ENCODE results near the gene SHE. TPM values are rescaled to one million over a fixed set of nuclear protein-coding genes. Genes with fewer than 3 reads are reported as not detected.

The SHE gene
- total RNA-seq, 3 donors from 2014 or later (not counting 1 experiment from before 2014, with no cell fraction given) = 0.10 to 0.14 TPM; not detected in 1

DNA sequence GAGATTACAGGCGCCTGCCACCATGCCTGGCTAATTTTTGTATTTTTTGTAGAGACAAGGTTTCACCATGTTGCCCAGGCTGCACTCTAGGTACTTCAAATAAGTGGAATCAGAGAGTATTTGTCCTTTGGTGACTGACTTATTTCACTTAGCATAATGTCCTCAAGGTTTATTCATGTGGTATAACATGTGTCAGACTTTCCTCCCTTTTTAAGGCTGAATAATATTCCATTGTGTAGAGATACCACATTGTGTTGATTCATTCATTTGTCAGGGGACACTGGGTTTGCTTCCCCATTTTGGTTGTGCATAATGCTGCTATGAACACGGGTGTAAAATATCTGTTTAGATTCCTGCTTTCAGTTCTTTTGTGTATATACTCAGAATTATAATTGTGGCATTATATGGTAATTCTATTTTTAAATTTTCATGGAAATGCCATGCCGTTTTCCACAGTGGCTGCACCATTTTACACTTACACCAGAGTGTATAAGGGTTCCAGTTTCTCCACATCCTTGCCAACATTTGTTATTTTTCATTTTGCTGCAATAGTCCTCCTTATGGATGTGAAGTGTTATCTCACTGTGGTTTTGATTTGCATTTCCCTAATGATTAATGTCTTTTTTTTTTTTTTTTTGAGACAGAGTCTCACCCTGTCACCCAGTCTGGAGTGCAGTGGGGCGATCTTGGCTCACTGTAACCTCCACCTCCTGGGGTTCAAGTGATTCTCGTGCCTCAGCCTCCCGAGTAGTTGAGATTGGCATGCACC, 62.0 kb downstream of the SHE start:
- Histone ChIP-seq H3K27me3 (ENCODE audit: control insufficient read depth, insufficient read depth, low read length) (no peaks in the 10 kb centered on the region), H3K9me3 (ENCODE audit: control insufficient read depth, insufficient read depth, low read length) (no peaks in the 10 kb centered on the region), H3K4me3 (ENCODE audit: low read length) (no peak overlapping the region), H3K4me1 (ENCODE audit: control insufficient read depth, insufficient read depth, low read length) (peaks cover 9% of the 10 kb centered on the region), H3K27ac (ENCODE audit: low read length) (no peak overlapping the region), H3K36me3 (ENCODE audit: control insufficient read depth, insufficient read depth, low read length) (no peaks in the 10 kb centered on the region)
- intact Hi-C loops (cut with micrococcal nuclease) = no loop called here
- Mint-ChIP-seq H3K4me1 (peaks cover 9 to 17% of the 10 kb centered on the region in 2 donors), H3K27me3 (ENCODE audit: low read depth in 2 of 2) (peaks cover 24 to 39% of the 10 kb centered on the region in 2 donors), H3K36me3 (no peaks in the 10 kb centered on the region), H3K9me3 (no peaks in the 10 kb centered on the region), H3K27ac (no peak overlapping the region), H3K4me3 (no peak overlapping the region)
- 84% methylated on average over 6 of the region's 6 CpGs for WGBS (ENCODE audit: insufficient coverage)
- DNase-seq (no peak), ATAC-seq (no peak)
- TF ChIP-seq, protein P1, sequence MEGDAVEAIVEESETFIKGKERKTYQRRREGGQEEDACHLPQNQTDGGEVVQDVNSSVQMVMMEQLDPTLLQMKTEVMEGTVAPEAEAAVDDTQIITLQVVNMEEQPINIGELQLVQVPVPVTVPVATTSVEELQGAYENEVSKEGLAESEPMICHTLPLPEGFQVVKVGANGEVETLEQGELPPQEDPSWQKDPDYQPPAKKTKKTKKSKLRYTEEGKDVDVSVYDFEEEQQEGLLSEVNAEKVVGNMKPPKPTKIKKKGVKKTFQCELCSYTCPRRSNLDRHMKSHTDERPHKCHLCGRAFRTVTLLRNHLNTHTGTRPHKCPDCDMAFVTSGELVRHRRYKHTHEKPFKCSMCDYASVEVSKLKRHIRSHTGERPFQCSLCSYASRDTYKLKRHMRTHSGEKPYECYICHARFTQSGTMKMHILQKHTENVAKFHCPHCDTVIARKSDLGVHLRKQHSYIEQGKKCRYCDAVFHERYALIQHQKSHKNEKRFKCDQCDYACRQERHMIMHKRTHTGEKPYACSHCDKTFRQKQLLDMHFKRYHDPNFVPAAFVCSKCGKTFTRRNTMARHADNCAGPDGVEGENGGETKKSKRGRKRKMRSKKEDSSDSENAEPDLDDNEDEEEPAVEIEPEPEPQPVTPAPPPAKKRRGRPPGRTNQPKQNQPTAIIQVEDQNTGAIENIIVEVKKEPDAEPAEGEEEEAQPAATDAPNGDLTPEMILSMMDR (IDR thresholded peaks at IDR 0.05) = no peak

DNA sequence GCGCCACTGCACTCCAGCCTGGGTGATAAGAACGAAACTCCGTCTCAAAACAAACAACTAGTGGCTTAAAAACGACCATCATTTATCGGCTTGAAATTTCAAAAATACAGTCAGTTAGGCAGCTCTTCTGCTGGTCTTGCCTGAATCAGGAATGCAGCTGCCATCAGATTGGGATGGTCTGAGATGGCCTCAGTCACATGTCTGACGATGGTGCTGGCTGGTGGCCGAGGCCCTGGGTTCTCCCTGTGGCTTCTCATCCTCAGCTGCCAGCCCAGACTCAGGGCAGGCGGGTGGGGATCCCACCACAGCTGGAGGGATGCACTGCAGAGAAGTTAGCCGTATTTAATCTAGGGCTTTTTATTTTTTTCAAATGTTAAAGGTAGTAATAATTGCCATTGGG, 65.8 kb downstream of the SHE start:
- Mint-ChIP-seq H3K27ac (no peak overlapping the region), H3K36me3 (no peaks in the 10 kb centered on the region), H3K9me3 (no peaks in the 10 kb centered on the region), H3K4me1 (peaks cover 10 to 18% of the 10 kb centered on the region in 2 donors), H3K27me3 (ENCODE audit: low read depth in 2 of 2) (peaks cover 10 to 25% of the 10 kb centered on the region in 2 donors), H3K4me3 (no peak overlapping the region)
- intact Hi-C loops (cut with micrococcal nuclease) = no loop called here
- 93% methylated on average over 9 of the region's 9 CpGs for WGBS (ENCODE audit: insufficient coverage)
- no peak overlapping the region for H3K4me3 ChIP-seq (ENCODE audit: low read length)
- DNase-seq (no peak), ATAC-seq (no peak)
- TF ChIP-seq, protein P1 (IDR thresholded peaks at IDR 0.05) = no peak
- peaks cover 20% of the 10 kb centered on the region for H3K4me1 ChIP-seq (ENCODE audit: control insufficient read depth, insufficient read depth, low read length)
- no peaks in the 10 kb centered on the region for H3K9me3 ChIP-seq (ENCODE audit: control insufficient read depth, insufficient read depth, low read length)
- H3K27me3 ChIP-seq (ENCODE audit: control insufficient read depth, insufficient read depth, low read length) = no peaks in the 10 kb centered on the region
- H3K27ac ChIP-seq (ENCODE audit: low read length) = no peak overlapping the region
- no peaks in the 10 kb centered on the region for H3K36me3 ChIP-seq (ENCODE audit: control insufficient read depth, insufficient read depth, low read length)

DNA sequence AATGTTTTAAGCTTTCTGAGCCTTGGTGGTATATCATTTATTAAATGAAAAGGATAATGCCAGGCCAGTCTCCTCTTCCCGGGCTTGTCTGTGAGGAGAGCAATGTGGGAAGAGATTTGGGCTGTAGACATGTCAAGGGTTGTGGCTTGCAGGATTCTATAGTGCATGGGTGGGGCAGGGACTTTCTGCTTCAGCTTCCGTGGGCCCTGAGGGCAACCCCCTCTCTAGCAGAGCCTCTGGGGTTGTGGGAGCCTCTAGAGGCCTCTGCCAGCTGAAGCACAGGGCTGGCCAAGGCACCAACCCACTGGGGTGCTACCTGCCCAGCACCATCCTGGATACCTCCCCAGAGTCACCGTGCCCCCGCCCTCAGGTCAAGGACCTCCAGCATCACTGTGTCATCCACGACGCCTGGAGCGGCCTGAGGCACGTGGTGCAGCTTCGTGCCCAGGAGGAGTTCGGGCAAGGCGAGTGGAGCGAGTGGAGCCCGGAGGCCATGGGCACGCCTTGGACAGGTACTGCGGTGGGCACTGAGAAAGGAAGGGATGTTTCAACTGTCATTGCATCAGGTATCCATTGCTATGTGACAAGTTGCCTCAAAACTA, 66.5 kb downstream of the SHE start:
- TF ChIP-seq, protein P1 (IDR thresholded peaks at IDR 0.05) = no peak
- intact Hi-C loops (cut with micrococcal nuclease) = no loop called here
- no peak overlapping the region for H3K27ac Mint-ChIP-seq
- Histone ChIP-seq H3K9me3 (ENCODE audit: control insufficient read depth, insufficient read depth, low read length) (no peaks in the 10 kb centered on the region), H3K27ac (ENCODE audit: low read length) (no peak overlapping the region), H3K36me3 (ENCODE audit: control insufficient read depth, insufficient read depth, low read length) (no peaks in the 10 kb centered on the region), H3K4me3 (ENCODE audit: low read length) (no peak overlapping the region), H3K4me1 (ENCODE audit: control insufficient read depth, insufficient read depth, low read length) (peaks cover 26% of the 10 kb centered on the region), H3K27me3 (ENCODE audit: control insufficient read depth, insufficient read depth, low read length) (no peaks in the 10 kb centered on the region)
- no peak for DNase-seq
- H3K36me3 Mint-ChIP-seq = no peaks in the 10 kb centered on the region
- H3K4me1 Mint-ChIP-seq = peaks cover 9 to 25% of the 10 kb centered on the region in 2 donors
- no peak for ATAC-seq
- H3K4me3 Mint-ChIP-seq = no peak overlapping the region
- no peaks in the 10 kb centered on the region for H3K9me3 Mint-ChIP-seq
- 93% methylated on average over 15 of the region's 15 CpGs for WGBS (ENCODE audit: insufficient coverage)
- peaks cover 4 to 22% of the 10 kb centered on the region in 2 donors for H3K27me3 Mint-ChIP-seq (ENCODE audit: low read depth in 2 of 2)

Data from natural killer cell (primary cell).